OCI-M1 (cell line): ENCODE data around the gene A2M.

Experiments used
- DNase-seq: peaks from one replicate; lab custom pipeline; 2025; lab: John Stamatoyannopoulos, UW

A2M gene

DNA sequence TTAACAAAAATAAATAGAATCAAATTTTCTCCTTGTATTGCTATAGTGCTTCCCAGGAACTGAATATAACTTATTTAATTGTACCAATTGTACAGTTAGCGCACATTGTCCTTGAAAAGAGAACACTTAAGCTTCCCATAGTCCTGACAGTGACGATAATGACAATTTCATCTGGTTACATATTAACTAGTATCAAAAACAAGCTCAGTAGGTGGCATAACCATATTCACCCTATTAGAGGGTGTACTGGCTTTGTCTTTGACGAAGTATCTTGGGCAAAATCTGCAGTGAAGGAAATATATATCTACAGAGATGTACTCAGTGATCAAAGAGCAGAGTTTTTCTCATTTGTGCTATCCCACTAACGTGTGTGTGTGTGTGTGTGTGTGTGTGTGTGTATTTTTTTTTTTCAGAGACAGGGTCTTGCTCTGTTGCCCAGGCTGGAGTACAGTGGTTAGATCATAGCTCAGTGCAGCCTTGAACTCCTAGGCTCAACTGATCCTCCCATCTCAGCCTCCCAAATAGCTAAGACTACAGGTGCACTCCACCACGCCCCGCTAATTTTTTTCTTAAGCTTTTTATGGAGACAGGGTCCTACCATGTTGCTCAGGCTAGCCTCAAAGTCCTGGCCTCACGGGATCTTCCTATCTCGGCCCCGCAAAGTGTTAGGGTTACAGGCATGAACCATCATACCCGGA lies 4.9 kb upstream of the A2M start:
- DNase-seq: no peak

DNA sequence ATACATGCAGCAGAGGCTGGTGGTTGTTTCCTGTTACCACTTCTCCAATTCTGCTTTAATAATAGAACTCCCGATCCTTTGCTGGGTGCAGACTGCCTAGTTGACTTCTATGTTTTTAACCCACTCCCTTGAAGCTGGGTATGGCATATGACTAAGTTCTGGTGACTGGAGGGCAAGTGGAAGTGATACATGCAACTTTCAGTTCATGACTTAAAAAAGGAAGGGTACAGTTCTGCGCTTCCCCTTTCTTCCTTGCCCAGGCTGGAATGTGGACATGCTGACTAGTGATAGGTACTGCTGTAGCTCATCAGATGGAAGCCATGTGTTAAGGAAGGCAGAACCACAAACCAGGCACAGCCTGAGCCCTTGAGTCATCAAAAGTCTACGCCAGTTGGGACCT lies 2.4 kb upstream of the A2M start:
- peak; percentile 87 for DNase-seq

DNA sequence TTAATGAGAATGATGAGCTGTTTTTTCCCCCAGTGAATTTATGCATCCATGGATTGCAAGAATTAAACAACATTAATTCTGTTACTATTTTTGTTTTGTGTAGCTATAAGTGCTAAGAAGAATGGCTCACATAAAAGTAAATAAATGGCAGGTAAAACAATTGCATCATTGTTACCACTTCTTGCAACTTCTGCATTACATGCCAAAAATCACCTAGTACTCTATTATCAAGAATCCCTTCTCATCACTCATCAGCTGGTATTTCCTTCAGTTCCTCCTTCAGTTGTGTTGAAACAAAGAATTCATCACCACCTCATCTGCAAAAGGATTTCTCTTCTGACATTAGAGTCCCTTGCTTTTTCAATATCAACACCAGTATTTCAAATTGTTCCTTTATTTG lies 773 bp downstream of the A2M start:
- DNase-seq: no peak

- no peak for DNase-seq
These were observed 1.8 kb downstream of the A2M start for GRCh38 chr12:9113987-9114309.

- no peak for DNase-seq
These were observed 2.3 kb downstream of the A2M start for GRCh38 chr12:9113296-9113986.

- no peak for DNase-seq
These were observed 3.5 kb downstream of the A2M start for GRCh38 chr12:9112076-9112853.

DNA sequence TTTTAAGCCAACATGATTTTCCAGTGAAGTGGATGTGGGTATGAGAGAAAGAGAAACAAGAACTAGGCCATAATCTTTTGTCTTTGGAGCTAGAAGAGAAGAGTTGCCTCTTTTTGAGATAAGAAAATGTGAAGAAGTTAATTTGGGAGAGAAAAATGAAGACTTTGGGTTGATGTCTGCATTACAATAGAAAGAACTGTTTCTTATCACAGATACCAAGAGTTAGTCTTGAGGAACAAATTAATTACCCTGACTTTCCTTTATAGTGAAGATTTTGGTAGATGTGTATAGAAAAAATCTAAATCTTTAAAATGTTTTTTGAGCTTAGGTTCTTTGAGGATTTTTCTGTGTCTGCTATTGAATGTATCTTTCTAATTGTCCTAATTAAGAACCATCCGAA lies 4.2 kb downstream of the A2M start:
- no peak for DNase-seq

GRCh38 chr12:9109737-9110491 lies 5.8 kb downstream of the A2M start:
- DNase-seq: no peak

GRCh38 chr12:9109213-9109522 lies 6.6 kb downstream of the A2M start:
- no peak for DNase-seq

DNA sequence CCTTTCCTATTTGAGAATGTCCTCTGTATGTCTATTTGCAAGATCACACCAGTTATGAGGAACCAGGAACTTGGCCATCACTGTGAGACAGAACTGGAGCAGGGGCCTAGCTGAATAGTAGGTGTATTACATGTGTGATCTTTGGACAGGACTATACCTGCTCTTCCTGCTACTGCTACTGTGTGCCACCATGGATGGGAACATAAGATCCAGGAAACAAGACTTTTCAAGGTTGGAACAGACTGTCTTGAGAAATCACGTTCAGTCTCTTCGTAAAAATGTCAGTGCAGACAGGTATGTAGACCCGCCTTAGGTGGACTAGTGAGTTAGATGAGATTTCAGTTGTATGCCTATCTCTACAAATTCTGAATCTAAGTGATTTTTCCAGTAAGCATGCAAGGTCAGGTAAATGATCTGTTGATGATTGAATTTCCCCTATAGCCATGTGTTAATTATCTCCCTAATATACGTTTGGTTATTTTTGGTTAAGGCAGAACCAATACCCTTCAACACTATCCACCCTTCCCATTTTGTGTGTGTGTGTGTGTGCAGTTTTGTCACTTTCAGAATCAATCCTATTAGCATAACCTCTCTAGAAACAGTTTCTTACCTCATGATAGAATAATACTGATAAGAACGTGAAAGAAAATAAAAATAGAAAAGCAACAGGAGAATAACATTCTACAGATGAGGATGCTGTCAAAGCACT lies 7.1 kb downstream of the A2M start:
- no peak for DNase-seq

DNA sequence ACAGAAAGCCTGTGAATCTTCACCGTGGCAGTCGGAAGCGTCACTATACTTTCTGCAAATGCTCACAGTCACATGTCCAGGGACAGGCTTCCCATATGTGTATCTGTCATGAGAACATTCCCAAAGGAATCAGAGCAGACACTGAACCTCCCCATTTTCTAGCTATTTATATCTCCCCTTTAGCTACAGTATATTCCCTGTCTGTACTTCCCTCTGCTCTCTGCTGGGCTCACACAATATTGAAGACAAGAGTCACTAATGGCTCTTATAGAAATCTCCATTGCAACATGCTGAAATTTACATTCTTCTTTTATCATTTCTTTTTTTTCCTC lies 8.2 kb downstream of the A2M start:
- DNase-seq: no peak

GRCh38 chr12:9106610-9107541 lies 8.8 kb downstream of the A2M start:
- no peak for DNase-seq

GRCh38 chr12:9106067-9106466 lies 9.7 kb downstream of the A2M start:
- no peak for DNase-seq

DNA sequence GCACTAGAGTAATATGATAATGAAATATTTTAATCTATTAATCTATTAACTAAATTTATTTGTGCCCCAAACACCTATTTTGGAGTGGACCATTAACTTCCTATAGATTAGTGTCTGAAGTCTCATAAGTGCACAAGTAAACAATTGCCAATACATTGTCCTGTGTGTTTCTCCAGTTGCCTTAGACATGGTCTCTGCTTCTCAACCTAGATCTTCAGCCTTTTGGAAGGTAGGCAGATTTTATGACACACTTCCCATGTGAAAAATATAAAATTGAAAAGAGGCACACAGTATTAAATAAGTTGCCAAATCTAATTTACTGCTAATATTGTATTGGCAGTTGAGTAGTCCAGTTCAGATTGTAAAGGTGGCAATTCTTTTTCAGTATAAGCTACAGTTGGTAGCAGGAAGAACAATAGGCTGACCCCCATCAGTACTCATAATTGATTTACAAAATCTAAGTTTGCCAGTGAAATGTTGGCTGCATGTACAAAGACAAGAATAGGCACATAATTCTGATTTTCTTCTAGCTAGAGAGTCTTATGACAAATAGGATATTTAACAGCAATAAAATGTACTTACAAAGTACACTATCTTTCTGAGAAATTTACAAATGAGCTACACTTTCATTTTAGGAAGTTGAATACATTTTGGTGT lies 10.8 kb downstream of the A2M start:
- DNase-seq: peak; percentile 11

GRCh38 chr12:9104087-9104486 lies 11.6 kb downstream of the A2M start:
- DNase-seq: no peak

DNA sequence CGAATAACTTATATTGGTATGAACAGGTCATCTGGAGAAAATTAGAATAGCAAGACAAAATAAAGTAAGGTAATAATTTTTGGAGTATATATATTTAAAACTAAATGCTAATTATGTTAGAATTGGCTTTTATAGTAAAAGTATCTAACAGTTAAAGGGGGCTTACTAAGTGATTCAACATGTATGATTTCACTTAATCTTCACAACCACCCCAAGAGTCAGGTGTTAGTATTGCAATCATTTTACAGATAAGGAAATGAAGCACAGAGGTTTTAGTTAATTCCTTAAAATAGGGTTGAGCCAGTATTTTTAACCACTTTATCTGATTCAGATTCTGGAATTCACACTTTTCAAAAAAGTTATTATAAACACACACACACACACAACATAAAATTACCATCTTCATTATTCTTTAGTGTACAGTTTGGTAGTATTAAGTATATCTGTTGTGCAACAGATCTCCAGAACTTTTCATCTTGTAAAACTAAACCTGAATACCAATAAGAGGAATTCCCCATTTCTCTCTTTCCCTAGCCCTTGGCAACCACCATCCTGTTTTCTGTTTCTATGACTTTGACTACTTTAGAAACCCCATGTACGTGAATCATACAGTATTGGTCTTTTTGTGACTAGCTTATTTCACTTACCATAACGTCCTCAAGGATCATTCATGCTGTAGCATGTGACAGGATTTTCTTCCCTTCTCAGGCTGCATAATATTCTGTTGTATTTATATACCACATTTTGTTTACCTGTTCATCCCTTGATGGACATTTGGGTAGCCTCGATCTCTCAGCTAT lies 12.5 kb downstream of the A2M start:
- DNase-seq: peak; percentile 6

- DNase-seq: no peak
These were observed 14.6 kb downstream of the A2M start for GRCh38 chr12:9101018-9101687.

DNA sequence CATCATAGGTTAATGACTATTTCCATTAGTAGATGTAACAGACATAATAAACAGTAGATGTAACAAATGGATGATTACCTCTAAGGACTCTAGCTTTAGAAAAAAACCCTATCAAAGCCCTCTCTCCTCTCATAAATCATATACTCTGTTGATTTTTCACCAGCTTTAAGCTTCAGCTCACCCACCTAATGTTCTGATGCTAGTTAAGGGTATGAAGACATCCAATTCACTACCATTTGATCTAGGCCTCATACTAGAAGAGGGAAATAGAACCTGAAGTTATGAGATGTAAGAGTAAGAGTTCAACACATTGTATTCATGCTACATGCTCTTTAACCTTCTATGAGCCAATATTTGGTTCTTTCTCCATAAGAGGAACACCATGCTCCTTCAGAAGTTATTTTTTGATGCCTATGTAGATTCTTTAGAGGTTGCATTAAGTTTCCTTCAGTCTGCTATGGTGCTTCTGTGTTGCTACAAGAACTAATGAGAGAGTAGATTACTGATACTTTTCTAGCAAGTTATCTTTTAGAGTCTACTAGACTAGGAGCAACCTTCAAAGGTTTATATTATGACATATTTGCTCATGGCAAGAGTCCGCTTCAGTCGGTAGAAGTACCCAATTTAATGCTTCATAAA lies 16.0 kb downstream of the A2M start:
- DNase-seq: no peak
